IPS-NIHi7 (cell line): ENCODE results near the gene CASK.

Experiments
- DNase-seq: peaks from one replicate; pipeline ENCODE4 v3.0.0; 2012; ENCODE audit warnings: mixed read lengths; ENCODE audit errors: extremely low spot score

Gene CASK

GRCh38 chrX:41580423-41581064 is 342.8 kb downstream of the CASK start:
- DNase-seq = no peak

- DNase-seq = no peak
Measured at GRCh38 chrX:41563876-41564275, 359.5 kb downstream of the CASK start.

GRCh38 chrX:41561045-41561444 is 362.3 kb downstream of the CASK start:
- DNase-seq = no peak

- DNase-seq = no peak
Measured at GRCh38 chrX:41559235-41560052, 363.9 kb downstream of the CASK start.

- DNase-seq = peak; percentile 17
Measured at GRCh38 chrX:41558531-41558930, 364.8 kb downstream of the CASK start.

- no peak for DNase-seq
Measured at GRCh38 chrX:41556958-41557357, 366.4 kb downstream of the CASK start.

- no peak for DNase-seq
Measured at GRCh38 chrX:41553688-41554087, 369.7 kb downstream of the CASK start.

GRCh38 chrX:41548411-41548810 is 374.9 kb downstream of the CASK start:
- DNase-seq = no peak

GRCh38 chrX:41543668-41544067 is 379.7 kb downstream of the CASK start:
- no peak for DNase-seq

GRCh38 chrX:41543025-41543424 is 380.3 kb downstream of the CASK start:
- DNase-seq = no peak

- no peak for DNase-seq
Measured at GRCh38 chrX:41542536-41542935, 380.8 kb downstream of the CASK start.

- DNase-seq = no peak
Measured at GRCh38 chrX:41542135-41542534, 381.2 kb downstream of the CASK start.

- no peak for DNase-seq
Measured at GRCh38 chrX:41541386-41541785, 382.0 kb downstream of the CASK start.

GRCh38 chrX:41538707-41539106 is 384.6 kb downstream of the CASK start:
- no peak for DNase-seq

- no peak for DNase-seq
Measured at GRCh38 chrX:41530085-41530484, 393.3 kb downstream of the CASK start.

GRCh38 chrX:41529221-41529620 is 394.1 kb downstream of the CASK start:
- no peak for DNase-seq

GRCh38 chrX:41528784-41529183 is 394.6 kb downstream of the CASK start:
- no peak for DNase-seq

GRCh38 chrX:41526925-41527324 is 396.4 kb downstream of the CASK start:
- DNase-seq = no peak

- no peak for DNase-seq
Measured at GRCh38 chrX:41526271-41526670, 397.1 kb downstream of the CASK start.

- no peak for DNase-seq
Measured at GRCh38 chrX:41522671-41523070, 400.7 kb downstream of the CASK start.

GRCh38 chrX:41522081-41522480 is 401.3 kb downstream of the CASK start:
- DNase-seq = no peak

GRCh38 chrX:41519468-41519867 is 403.9 kb downstream of the CASK start:
- DNase-seq = no peak

- no peak for DNase-seq
Measured at GRCh38 chrX:41518841-41519220, 404.5 kb downstream of the CASK start.
